ENCODE results near the gene IQCF6. TPM values are rescaled to one million over a fixed set of nuclear protein-coding genes. Genes with fewer than 3 reads are reported as not detected.
A peak's percentile ranks its signal among the peaks of the same experiment; 100 is the strongest.
"Not testable (repeated sequence)": the region's sequence is repeated elsewhere in the genome, so short reads cannot be mapped to it uniquely, and the experiment has no call there.

IQCF6 gene
- not detected for polyA plus RNA-seq (ENCODE audit: insufficient read length in 3 of 3)

- DNase-seq (ENCODE audit: low read depth in 3 of 3, low spot score in 2 of 3): no peak
These were observed at the start of gene IQCF6 for GRCh38 chr3:51779137-51779536. Gene IQCF6 (minus strand): TSS chr3:51779237. CDS start chr3:51779224, 13 bp downstream.

- no peak for DNase-seq (ENCODE audit: low read depth in 3 of 3, low spot score in 2 of 3)
These were observed 49.3 kb upstream of the IQCF6 start for GRCh38 chr3:51828297-51828696.

GRCh38 chr3:51819709-51820406 lies 40.8 kb upstream of the IQCF6 start:
- no peak for DNase-seq (ENCODE audit: low read depth in 3 of 3, low spot score in 2 of 3)

GRCh38 chr3:51819151-51819550 lies 40.1 kb upstream of the IQCF6 start:
- no peak for DNase-seq (ENCODE audit: low read depth in 3 of 3, low spot score in 2 of 3)

- DNase-seq (ENCODE audit: low read depth in 3 of 3, low spot score in 2 of 3): no peak
These were observed 38.3 kb upstream of the IQCF6 start for GRCh38 chr3:51817375-51817774.

- DNase-seq (ENCODE audit: low read depth in 3 of 3, low spot score in 2 of 3): no peak
These were observed 37.7 kb upstream of the IQCF6 start for GRCh38 chr3:51816723-51817122.

- no peak for DNase-seq (ENCODE audit: low read depth in 3 of 3, low spot score in 2 of 3)
These were observed 36.6 kb upstream of the IQCF6 start for GRCh38 chr3:51815614-51816013.

GRCh38 chr3:51814034-51814433 lies 35.0 kb upstream of the IQCF6 start:
- DNase-seq (ENCODE audit: low read depth in 3 of 3, low spot score in 2 of 3): no peak

- DNase-seq (ENCODE audit: low read depth in 3 of 3, low spot score in 2 of 3): no peak
These were observed 34.5 kb upstream of the IQCF6 start for GRCh38 chr3:51813539-51813938.

GRCh38 chr3:51808934-51809333 lies 29.9 kb upstream of the IQCF6 start:
- no peak for DNase-seq (ENCODE audit: low read depth in 3 of 3, low spot score in 2 of 3)

GRCh38 chr3:51802106-51802703 lies 23.2 kb upstream of the IQCF6 start:
- no peak for DNase-seq (ENCODE audit: low read depth in 3 of 3, low spot score in 2 of 3)

GRCh38 chr3:51800750-51801125 lies 21.7 kb upstream of the IQCF6 start:
- no peak for DNase-seq (ENCODE audit: low read depth in 3 of 3, low spot score in 2 of 3)

GRCh38 chr3:51799879-51800749 lies 21.1 kb upstream of the IQCF6 start:
- DNase-seq (ENCODE audit: low read depth in 3 of 3, low spot score in 2 of 3): peak; percentile 5 to 63 (median 31)

- DNase-seq (ENCODE audit: low read depth in 3 of 3, low spot score in 2 of 3): no peak
These were observed 19.4 kb upstream of the IQCF6 start for GRCh38 chr3:51798411-51798963.

GRCh38 chr3:51796854-51797253 lies 17.8 kb upstream of the IQCF6 start:
- no peak for DNase-seq (ENCODE audit: low read depth in 3 of 3, low spot score in 2 of 3)

GRCh38 chr3:51794206-51794605 lies 15.2 kb upstream of the IQCF6 start:
- no peak for DNase-seq (ENCODE audit: low read depth in 3 of 3, low spot score in 2 of 3)

GRCh38 chr3:51792206-51792605 lies 13.2 kb upstream of the IQCF6 start:
- DNase-seq (ENCODE audit: low read depth in 3 of 3, low spot score in 2 of 3): no peak

- DNase-seq (ENCODE audit: low read depth in 3 of 3, low spot score in 2 of 3): no peak
These were observed 10.4 kb upstream of the IQCF6 start for GRCh38 chr3:51789437-51789836.

GRCh38 chr3:51787576-51787975 lies 8.5 kb upstream of the IQCF6 start:
- DNase-seq (ENCODE audit: low read depth in 3 of 3, low spot score in 2 of 3): not testable (repeated sequence)

- DNase-seq (ENCODE audit: low read depth in 3 of 3, low spot score in 2 of 3): no peak
These were observed 7.2 kb upstream of the IQCF6 start for GRCh38 chr3:51786267-51786666.

- DNase-seq (ENCODE audit: low read depth in 3 of 3, low spot score in 2 of 3): no peak
These were observed 483 bp downstream of the IQCF6 start for GRCh38 chr3:51778554-51778953.
